K562 (cell line): ENCODE measurements around the gene NECTIN4. TPM values are rescaled to one million over a fixed set of nuclear protein-coding genes. Genes with fewer than 3 reads are reported as not detected.

Experiments
- ILK ChIP-seq: fragments of 450-650 bp; IDR thresholded peaks from 2 replicates; pipeline ENCODE4 v1.6.1; 2016; ENCODE audit warnings: missing genetic modification characterization, low read depth, mild to moderate bottlenecking, missing compliant biosample characterization, moderate library complexity, borderline replicate concordance
- JUND ChIP-seq, 2 experiments: IDR thresholded peaks; 2 replicates in 1 of 2; 3 replicates in 1 of 2; pipeline ENCODE4 v1.6.1; 2011; ENCODE audit warnings: borderline replicate concordance in 2 of 2, low read depth in 2 of 2, low read length in 2 of 2, improper control_type of control experiment in 1 of 2, missing biosample characterization in 1 of 2, missing genetic modification characterization in 1 of 2, missing genetic modification reagents in 1 of 2
- NR2F6 ChIP-seq: fragments of 450-650 bp; formaldehyde crosslinking; IDR thresholded peaks from 2 replicates; pipeline ENCODE4 v1.4.0; 2020; ENCODE audit warnings: mild to moderate bottlenecking
- PTBP1 ChIP-seq: fragments of 200-400 bp; formaldehyde crosslinking; IDR thresholded peaks from 2 replicates; pipeline ENCODE4 v1.6.1; 2017; ENCODE audit warnings: low read depth, low read length
- SAP30 ChIP-seq: fragments of 200-600 bp; sonication (generic); IDR thresholded peaks from 2 replicates; pipeline ENCODE4 v1.6.1; 2012; ENCODE audit warnings: borderline replicate concordance, low read depth, mild to moderate bottlenecking, moderate library complexity, low read length, control low read depth, inconsistent platforms; ENCODE audit not compliant: insufficient read depth, poor library complexity, severe bottlenecking
- SMARCE1 ChIP-seq: fragments of 450-650 bp; IDR thresholded peaks from 2 replicates; pipeline ENCODE4 v1.7.1; 2016; ENCODE audit warnings: mild to moderate bottlenecking
- SPI1 ChIP-seq: IDR thresholded peaks from 2 replicates; pipeline ENCODE4 v1.6.1; 2011; ENCODE audit warnings: low read depth, low read length, control low read depth, borderline replicate concordance
- U2AF2 ChIP-seq: fragments of 200-400 bp; formaldehyde crosslinking; optimal IDR thresholded peaks from 2 replicates; pipeline ENCODE3; 2017; ENCODE audit warnings: low read depth, mild to moderate bottlenecking, low read length
- YBX1 ChIP-seq: fragments of 450-650 bp; IDR thresholded peaks from 2 replicates; pipeline ENCODE4 v1.7.1; 2016; ENCODE audit warnings: mild to moderate bottlenecking
- ZNF551 ChIP-seq: fragments of 250-450 bp; sonication (Bioruptor Pico); IDR thresholded peaks from 2 replicates; pipeline ENCODE4 v1.5.0; 2021; ENCODE audit warnings: mild to moderate bottlenecking, moderate library complexity
- polyA plus RNA-seq, 8 experiments: library from polyadenylated mRNA; depleted of rRNA in 4 of 8; stranded (reverse) in 5 of 8; unstranded in 3 of 8; fragments of >200 nt; fragmentation: Nextera tagmentation in 2 of 8; fragmentation: Illumina TruSeq in 1 of 8; extraction: Ambion mirVana in 2 of 8; extraction: Trizol in 1 of 8; gene quantifications; 2 replicates each; pipeline versions ENCODE4 v1.2.1 to v1.2.3, GENCODE V29; 2011 to 2014; ENCODE audit warnings: inconsistent platforms in 1 of 8, missing spikeins in 1 of 8
- total RNA-seq, 7 experiments: library from RNA; depleted of rRNA in 6 of 7; stranded (reverse); fragments of >200 nt in 6 of 7; fragmentation: Illumina TruSeq in 2 of 7; extraction: Trizol in 2 of 7; gene quantifications; 2 replicates each; pipeline versions ENCODE4 v1.2.1 to v1.2.3, GENCODE V29; 2011 to 2021; ENCODE audit warnings: low replicate concordance in 1 of 7
- TF ChIP-seq, protein P1 (sequence below): fragments of 450-650 bp; formaldehyde crosslinking; IDR thresholded peaks from 2 replicates; pipeline ENCODE4 v1.4.0; 2022; ENCODE audit warnings: missing genetic modification characterization
- TF ChIP-seq, protein P2 (sequence below): fragments of 250-450 bp; sonication (Bioruptor Pico); IDR thresholded peaks from 2 replicates; pipeline ENCODE4 v1.8.0; 2021; ENCODE audit warnings: moderate library complexity, mild to moderate bottlenecking, inconsistent platforms
- TF ChIP-seq, protein P3 (sequence below), 2 experiments: IDR thresholded peaks; 2 replicates each; pipeline ENCODE4 v1.6.1; 2011; ENCODE audit warnings: borderline replicate concordance in 1 of 2, control low read depth in 1 of 2, low read depth in 1 of 2, low read length in 1 of 2, mild to moderate bottlenecking in 1 of 2, mixed read lengths in 1 of 2, moderate library complexity in 1 of 2; ENCODE audit not compliant: insufficient read depth in 1 of 2, insufficient read length in 1 of 2, poor library complexity in 1 of 2, severe bottlenecking in 1 of 2; ENCODE audit errors: extremely low read depth in 1 of 2
- TF ChIP-seq, protein P4 (sequence below): fragments of 200-800 bp; sonication (Bioruptor generic); IDR thresholded peaks from 2 replicates; pipeline ENCODE4 v1.6.1; 2017; ENCODE audit warnings: missing genetic modification characterization, missing compliant biosample characterization
- TF ChIP-seq, protein P5 (sequence below): sonication (generic); formaldehyde crosslinking; IDR thresholded peaks from 2 replicates; pipeline ENCODE4 v1.8.1; 2023; ENCODE audit warnings: mild to moderate bottlenecking, missing genetic modification reagents

NECTIN4 gene
- total and polyA plus RNA-seq, 9 of the 15 experiments (the other 6 are each of a cell fraction or from before 2014, with no cell fraction given) = 0.01 to 0.09 TPM; not detected in 7

DNA sequence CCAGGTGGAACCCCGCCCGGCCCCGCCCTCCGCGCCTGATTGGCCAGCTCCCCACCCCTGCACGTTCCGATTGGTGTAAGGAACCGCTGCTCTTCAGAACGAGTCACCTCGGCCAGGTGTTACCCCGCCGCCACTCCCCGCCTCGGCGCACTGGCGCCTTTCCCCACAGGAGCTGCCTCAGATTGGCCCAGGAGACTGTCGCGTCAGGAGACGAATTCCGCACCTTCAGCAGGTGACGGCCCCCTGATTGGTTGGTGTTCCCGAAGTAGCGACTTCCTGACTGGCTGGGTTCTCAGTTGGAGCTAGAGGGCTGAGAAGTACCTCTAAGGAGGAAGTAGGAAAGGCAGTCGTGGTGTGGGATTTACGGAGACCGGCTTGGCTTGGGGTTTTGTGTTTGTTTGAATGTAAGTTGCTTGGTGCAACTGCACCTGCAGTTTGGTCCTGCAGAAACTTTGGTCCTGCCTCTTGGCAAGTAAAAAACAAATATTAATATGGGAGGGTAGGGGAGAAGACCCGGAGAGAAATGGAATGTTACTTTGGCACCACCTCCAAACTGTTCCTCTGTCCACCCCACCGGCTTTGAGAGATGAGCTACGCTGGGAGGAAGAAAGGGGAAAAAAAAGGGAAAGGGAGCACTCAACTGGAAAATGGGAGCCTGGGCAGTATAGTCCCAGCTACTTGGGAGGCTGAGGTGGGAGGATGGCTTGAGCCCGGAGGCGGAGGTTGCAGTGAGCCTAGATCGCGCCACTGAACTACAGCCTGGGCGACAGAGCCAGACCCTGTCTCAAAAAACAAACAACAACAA lies 68.0 kb downstream of the NECTIN4 start (continued):
- TF ChIP-seq YBX1 (no peak), ILK (no peak), ZNF551 (no peak), PTBP1 (no peak), JUND (IDR thresholded peaks at IDR 0.05; ENCODE audit: borderline replicate concordance, low read depth, low read length) (peak; percentile 48), JUND (tag; IDR thresholded peaks at IDR 0.05; ENCODE audit: borderline replicate concordance, low read depth, low read length) (no peak; the same call in 1 of the 3 replicates), SPI1 (peak; percentile 80), NR2F6 (CRISPR knock-in tag) (no peak), SAP30 (no peak), SMARCE1 (0 out of 2 replicates have a peak, but pooled peaks have one; percentile 39), U2AF2 (no peak)
- TF ChIP-seq, protein P1, sequence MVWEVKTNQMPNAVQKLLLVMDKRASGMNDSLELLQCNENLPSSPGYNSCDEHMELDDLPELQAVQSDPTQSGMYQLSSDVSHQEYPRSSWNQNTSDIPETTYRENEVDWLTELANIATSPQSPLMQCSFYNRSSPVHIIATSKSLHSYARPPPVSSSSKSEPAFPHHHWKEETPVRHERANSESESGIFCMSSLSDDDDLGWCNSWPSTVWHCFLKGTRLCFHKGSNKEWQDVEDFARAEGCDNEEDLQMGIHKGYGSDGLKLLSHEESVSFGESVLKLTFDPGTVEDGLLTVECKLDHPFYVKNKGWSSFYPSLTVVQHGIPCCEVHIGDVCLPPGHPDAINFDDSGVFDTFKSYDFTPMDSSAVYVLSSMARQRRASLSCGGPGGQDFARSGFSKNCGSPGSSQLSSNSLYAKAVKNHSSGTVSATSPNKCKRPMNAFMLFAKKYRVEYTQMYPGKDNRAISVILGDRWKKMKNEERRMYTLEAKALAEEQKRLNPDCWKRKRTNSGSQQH (CRISPR knock-in tag) = no peak
- TF ChIP-seq, protein P2, sequence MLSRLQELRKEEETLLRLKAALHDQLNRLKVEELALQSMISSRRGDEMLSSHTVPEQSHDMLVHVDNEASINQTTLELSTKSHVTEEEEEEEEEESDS (CRISPR knock-in tag) = no peak
- TF ChIP-seq, protein P3, sequence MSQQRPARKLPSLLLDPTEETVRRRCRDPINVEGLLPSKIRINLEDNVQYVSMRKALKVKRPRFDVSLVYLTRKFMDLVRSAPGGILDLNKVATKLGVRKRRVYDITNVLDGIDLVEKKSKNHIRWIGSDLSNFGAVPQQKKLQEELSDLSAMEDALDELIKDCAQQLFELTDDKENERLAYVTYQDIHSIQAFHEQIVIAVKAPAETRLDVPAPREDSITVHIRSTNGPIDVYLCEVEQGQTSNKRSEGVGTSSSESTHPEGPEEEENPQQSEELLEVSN (IDR thresholded peaks at IDR 0.05; ENCODE audit: borderline replicate concordance in 1 of 2, extremely low read depth in 1 of 2, insufficient read depth in 1 of 2, insufficient read length in 1 of 2, low read depth in 1 of 2, low read length in 1 of 2, poor library complexity in 1 of 2, severe bottlenecking in 1 of 2) = peak; percentile 80 to 93
- TF ChIP-seq, protein P4, sequence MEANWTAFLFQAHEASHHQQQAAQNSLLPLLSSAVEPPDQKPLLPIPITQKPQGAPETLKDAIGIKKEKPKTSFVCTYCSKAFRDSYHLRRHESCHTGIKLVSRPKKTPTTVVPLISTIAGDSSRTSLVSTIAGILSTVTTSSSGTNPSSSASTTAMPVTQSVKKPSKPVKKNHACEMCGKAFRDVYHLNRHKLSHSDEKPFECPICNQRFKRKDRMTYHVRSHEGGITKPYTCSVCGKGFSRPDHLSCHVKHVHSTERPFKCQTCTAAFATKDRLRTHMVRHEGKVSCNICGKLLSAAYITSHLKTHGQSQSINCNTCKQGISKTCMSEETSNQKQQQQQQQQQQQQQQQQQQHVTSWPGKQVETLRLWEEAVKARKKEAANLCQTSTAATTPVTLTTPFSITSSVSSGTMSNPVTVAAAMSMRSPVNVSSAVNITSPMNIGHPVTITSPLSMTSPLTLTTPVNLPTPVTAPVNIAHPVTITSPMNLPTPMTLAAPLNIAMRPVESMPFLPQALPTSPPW = no peak; the same call in 1 of the 2 replicates
- TF ChIP-seq, protein P5, sequence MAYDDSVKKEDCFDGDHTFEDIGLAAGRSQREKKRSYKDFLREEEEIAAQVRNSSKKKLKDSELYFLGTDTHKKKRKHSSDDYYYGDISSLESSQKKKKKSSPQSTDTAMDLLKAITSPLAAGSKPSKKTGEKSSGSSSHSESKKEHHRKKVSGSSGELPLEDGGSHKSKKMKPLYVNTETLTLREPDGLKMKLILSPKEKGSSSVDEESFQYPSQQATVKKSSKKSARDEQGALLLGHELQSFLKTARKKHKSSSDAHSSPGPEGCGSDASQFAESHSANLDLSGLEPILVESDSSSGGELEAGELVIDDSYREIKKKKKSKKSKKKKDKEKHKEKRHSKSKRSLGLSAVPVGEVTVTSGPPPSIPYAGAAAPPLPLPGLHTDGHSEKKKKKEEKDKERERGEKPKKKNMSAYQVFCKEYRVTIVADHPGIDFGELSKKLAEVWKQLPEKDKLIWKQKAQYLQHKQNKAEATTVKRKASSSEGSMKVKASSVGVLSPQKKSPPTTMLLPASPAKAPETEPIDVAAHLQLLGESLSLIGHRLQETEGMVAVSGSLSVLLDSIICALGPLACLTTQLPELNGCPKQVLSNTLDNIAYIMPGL (CRISPR knock-in tag) = no peak
